Activated CD4-positive, alpha-beta T cell treated with anti-CD3 and anti-CD28 coated beads, Interleukin-2, amount 50 U/mL, for 4 hours (primary cell): ENCODE measurements around the gene ZDHHC13.

Experiments used
- DNase-seq, 2 experiments: peaks; one replicate each; pipeline ENCODE4 v3.0.0-alpha.2; 2020

Gene ZDHHC13

DNA sequence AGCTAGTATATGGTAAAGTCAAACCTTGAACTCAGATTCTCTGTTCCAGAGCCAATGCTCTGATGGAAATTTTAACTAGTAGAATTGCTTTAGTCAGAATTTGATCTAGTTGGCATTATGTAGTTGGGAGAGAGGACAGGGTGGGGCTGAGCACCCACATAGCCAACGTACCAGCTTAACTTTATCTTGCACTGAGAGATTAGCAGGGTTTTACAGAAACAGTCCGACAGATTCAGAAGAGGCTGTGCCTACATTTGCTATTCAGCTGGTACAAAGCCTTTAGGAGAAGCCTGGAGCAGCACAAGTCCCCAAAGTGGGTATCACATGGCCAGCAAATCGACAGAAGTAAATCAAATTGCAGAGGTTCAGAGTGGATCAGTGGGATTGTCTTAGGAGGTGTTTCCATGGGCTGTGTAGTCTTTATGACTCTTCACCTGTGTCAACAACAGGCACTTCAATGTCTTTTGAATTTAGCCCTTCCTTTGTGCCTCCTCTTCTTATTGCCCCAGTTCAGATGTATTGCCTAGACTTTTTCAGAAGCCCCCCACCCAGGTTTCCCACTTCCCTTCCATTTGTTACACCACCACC lies 92.1 kb downstream of the ZDHHC13 start:
- no peak for DNase-seq

DNA sequence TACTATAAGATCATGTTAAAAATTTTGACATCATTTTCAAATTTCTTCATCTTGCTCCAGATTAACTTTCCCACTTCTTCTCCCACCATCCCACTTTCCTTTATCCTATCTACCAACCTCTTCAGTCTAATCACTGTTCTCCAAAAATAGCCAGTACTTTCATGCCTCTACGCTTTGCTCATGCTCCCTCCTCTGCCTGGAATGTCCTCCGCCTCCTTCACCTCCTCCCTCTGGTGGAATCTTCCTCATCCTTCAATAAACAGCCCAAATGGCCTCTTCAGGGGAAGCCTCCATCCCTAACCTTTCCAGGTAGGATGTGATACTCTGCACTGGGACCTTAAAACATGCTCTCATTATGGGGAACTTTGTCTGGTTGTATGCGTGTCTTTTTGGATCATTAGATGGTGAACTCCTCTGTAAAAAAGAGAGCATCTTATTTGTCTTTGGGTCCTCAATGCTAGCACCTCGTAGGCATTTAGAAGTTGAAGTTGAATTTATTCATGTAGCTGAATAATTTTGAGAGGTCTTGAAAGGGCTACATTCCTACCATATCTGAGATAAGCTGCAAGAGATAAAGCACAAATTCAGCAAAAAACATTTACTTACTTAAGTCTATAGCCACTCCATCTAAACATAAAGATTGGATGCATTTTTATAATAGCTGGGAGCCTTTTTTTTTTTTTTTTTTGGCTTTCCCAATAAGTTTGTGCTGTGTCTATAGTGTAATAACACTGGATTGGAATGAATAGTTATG lies 92.8 kb downstream of the ZDHHC13 start:
- DNase-seq = no peak

DNA sequence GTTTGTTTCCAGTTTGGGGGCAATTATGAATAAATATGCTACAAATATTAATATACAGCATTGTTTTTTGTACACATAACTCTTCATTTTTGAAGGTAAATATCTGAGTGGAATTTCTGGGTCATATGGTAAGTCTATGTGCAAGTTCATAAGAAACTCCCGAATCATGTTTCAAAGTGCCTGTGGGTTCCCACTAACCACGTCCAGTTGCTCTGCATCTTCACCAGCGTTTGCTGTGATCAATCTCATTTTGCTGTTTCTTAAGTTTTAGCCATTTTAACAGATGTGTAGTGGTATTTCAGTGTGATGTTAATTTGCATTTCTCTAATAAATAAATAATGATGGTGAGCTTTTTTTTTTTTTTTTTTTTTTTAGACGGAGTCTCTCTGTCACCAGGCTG lies 99.1 kb downstream of the ZDHHC13 start:
- DNase-seq = no peak

DNA sequence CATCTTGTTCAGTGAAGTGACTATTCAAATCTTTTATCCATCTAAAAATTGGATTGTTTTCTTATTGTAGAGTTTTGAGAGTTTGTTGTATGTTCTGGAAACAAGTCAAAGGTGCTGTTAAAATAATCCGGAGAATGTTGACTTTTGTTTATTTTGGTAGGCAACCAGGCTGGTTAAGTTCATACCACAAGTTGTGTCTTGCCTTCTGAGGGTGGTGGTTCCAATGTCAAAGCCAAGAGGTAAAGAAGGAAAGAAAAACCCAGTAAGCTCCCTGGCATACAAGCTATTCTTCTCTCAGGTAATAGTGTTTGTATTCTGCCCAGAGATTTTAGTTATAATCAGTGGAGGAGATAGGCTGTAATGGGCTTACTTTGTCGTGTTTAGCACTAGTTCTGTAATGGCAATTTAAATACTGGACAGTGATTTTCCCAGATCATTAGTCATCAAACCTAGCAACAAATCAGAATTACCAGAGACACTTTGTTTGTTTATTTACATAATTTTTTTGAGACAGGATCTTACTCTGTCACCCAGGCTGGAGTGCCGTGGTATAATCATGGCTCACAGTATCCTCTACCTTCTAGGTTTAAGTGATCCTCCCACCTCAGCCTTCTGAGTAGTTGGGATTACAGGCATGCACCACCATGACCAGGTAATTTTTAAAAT lies 99.9 kb downstream of the ZDHHC13 start:
- DNase-seq = no peak

DNA sequence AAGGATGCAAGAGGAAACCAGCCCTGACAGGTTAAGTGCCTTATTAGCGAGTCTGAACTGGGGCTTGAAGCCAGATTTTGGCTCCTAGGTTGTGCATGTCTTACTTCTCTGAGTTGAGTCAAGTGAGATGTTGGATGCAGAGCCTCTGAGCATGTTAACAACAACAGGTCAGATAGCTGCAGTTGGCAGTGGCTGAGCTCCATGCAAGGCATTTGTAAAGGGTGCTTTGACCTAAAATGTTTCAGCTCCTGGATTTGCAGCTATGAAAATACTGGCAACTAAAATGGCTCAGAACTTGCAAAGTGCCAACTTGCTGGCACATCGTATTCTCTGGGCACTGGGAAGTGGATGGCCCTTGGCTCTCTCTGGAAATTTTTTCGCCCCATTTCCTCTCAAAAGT lies 101.2 kb downstream of the ZDHHC13 start:
- DNase-seq = no peak

DNA sequence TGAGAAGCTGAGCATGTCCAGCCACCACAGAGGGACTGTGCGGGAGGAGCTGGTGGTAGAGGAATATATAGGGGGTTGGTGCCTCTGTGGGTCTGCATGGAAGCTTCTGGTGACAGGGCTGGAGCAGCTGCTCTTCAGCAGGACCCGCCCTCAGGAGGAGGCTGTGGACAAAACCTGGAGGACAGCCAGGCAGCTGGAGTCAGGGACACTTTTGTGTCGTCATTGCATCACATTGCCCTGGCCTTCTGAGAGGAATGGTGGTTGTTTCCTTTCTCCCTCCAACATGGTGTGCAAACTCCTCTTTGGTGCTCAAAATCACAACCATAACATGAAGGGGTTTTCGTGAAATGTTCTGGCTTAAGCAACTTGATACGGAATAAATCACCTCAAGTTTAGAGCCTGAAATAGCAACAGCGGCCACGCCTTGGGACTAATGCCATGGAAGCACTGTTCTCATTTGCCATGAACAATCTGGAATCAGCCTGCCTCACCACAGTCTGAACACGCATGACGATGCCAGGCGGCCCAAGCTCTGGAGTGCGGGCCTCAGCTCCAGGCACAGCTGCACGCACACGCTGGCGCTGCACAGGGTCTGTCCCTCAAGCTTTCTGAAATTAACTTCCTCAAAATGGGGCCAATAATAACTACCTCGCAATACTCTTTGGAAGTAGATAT lies 102.0 kb downstream of the ZDHHC13 start:
- DNase-seq = no peak

DNA sequence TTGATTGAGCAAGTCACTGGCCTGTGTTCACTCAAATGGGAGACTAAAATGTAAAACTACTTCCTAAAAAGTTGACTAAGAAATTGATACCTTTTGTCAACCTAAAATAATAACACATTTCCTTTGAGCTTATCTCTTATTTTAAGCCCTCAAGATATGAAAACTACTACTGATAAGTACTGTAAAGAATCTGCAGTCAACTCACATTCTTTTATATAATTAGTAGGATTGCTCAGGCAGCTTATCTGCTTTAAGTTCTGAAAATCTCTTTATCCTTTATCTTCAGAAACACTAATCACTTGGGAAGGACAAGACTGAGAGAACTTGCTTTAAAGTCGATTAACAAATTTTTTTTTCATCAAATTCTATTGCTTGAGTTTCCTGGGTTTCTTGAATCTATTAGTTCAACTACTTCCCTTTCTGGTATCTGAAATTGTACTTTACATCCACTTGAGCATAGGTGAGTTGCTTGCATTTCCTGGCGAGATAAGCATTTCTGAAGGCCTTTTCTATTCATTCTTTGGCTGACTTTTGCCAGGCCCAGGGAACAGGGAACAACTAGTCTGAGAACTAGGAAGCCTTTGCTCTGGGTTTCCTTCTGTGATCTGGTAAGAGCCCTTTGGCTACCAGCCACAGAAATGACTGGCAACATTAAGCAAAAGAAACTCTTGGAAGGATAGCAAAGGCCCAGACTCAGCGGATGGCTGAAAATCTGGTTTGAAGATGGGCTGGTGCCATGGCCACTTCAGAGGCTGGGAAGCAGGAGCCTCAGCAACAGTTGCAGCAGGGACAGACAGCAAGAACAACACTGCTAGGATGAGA lies 104.1 kb downstream of the ZDHHC13 start:
- no peak for DNase-seq

DNA sequence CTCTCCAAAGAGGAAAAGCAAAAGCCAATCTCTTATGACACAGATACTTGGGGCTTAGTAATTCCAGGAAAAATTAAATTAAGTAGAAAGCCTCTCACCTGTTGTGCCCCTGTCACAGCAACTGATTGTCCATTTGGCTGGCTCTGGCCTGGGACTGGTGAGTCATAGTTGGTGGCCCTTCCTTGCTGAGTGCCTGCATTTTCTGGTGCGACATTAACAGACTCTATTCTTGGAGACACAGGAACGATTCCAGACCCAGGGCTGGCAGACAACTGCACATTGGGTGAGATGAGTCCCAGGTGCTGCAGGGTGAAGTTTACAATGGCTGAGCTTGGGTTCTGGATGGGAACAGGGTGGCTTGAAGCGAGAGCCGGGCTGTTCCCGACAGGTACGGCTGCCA lies 108.2 kb downstream of the ZDHHC13 start:
- no peak for DNase-seq

DNA sequence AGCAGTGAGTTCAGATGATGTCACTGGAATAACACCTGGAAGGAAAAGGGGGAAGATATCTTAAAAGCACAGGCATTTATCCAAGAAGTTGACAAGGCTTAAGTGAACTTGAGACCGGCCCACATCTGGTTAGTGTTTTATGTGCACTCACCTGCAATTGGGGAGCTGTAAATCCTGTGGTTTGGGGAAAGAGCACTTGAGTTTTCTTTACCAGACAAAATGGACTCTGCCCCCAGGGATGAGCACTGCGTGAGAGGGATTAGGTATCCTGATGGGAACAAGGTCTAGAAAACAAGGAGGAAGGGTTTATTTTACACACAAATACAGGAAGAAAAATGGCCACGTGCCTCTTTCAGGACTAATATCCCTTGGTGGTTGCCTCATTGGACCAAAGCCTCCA lies 108.6 kb downstream of the ZDHHC13 start:
- DNase-seq = no peak
